ENCODE data around the gene SLF2.
A peak's percentile ranks its signal among the peaks of the same experiment; 100 is the strongest.

Gene SLF2

DNA sequence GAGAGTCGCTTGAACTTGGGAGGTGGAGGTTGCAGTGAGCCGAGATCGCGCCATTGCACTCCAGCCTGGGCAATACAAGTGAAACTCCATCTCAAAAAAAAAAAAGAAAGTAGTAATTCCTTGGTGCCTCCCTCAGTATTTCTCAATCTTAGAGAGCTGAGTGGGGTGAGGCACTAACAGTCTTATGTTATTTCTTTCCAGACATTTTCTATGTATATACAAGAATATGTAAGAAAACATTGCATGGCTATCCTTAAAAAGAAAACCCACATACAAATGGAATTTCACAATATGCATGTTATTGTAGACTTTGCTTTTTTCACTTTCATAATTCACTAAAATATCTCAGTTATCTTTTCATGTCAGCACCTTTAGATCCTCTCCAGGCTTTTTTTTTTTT, 13.6 kb upstream of the SLF2 start:
- Mint-ChIP-seq H3K4me3 (no peak overlapping the region), H3K9me3 (no peaks in the 10 kb centered on the region), H3K27ac (no peak overlapping the region), H3K27me3 (peaks cover 13% of the 10 kb centered on the region), H3K36me3 (no peaks in the 10 kb centered on the region), H3K4me1 (peaks cover 12% of the 10 kb centered on the region)
- ATAC-seq (ENCODE audit: low read depth): no peak
- no peak for DNase-seq (ENCODE audit: low spot score in 2 of 2)

DNA sequence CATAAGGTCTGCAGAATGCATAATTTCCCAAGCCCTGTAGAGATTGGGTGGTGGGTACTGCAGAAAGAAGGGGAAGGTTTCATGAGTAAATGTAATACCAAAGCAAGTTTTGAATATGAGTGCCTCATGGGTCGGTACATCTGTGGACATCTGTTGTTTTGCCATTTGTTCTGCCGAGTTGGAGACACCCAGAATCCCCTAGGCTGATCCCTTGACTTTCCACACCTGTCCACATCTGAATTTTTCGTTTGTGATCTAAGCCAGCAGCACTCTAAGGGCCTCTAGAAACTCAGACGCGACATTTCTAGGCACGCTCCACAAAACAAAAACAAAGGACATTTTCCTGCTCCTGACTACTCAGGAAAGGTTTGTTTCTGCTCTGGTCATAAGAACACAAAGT, 11.7 kb upstream of the SLF2 start:
- no peak overlapping the region for H3K27ac Mint-ChIP-seq
- DNase-seq (ENCODE audit: low spot score in 2 of 2) (no peak), ATAC-seq (ENCODE audit: low read depth) (no peak)
- H3K4me3 Mint-ChIP-seq: no peak overlapping the region
- H3K9me3 Mint-ChIP-seq: no peaks in the 10 kb centered on the region
- no peaks in the 10 kb centered on the region for H3K36me3 Mint-ChIP-seq
- peaks cover 15% of the 10 kb centered on the region for H3K27me3 Mint-ChIP-seq
- H3K4me1 Mint-ChIP-seq: no peaks in the 10 kb centered on the region

DNA sequence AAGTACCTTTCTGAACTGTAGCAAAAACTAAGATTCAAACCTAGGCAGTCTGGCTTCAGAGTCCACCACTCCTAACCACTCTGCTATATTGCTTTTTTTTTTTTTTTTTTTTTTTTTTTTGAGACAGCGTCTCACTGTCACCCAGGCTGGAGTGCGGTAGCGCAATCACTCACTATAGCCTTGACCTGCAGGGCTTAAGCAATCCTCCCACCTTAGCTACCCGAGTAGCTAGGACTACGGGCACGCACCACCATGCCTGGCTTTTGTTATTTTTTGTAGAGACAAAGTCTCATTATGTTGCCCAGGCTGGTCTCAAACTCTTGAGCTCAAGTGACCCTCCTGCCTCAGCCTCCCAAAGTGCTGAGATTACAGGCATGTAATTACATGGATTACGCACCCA, 10.1 kb upstream of the SLF2 start:
- Mint-ChIP-seq H3K4me1 (no peaks in the 10 kb centered on the region), H3K27ac (no peak overlapping the region), H3K9me3 (no peaks in the 10 kb centered on the region), H3K27me3 (peaks cover 15% of the 10 kb centered on the region), H3K36me3 (no peaks in the 10 kb centered on the region), H3K4me3 (no peak overlapping the region)
- ATAC-seq (ENCODE audit: low read depth) (no peak), DNase-seq (ENCODE audit: low spot score in 2 of 2) (no peak)

DNA sequence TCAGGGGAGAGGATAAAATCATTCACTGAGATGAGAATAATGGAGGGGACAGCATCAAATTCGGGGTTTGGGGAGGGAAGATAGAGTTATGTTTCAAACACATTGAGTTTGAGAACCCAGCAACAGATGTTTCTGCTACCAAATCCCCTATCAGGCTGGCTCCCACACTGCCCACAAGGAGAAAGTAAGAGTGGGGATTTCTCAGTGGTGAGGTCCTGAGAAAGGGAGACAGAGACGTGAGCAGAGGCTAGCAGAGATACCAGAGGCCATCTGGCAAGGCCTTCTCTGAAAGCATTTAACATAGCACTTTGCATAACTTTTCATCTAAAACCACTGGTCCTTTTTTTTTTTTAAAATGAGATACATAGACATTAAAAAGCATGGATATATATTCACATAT, 7.8 kb upstream of the SLF2 start:
- no peaks in the 10 kb centered on the region for H3K36me3 Mint-ChIP-seq

DNA sequence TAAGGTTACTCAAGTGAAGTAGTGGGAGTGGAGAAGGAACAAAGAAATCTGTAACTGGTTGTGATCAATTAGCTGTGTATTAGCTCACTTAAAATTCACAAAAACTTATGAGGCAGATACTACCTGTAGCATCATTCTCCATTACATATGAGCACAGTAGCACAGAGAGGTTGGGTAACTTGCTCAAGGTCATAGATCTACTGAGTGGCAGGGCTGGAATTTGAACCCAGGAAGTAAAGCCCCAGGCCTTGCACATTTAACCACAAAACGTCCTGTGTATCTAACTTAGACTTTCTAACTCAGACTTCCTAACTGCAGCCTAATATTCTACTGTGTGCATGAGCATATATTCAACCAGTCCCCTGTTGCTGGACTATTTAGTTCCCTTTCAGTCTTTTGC, 5.6 kb upstream of the SLF2 start:
- Mint-ChIP-seq H3K9me3 (no peaks in the 10 kb centered on the region), H3K36me3 (no peaks in the 10 kb centered on the region), H3K4me1 (peaks cover 3% of the 10 kb centered on the region), H3K27ac (no peak overlapping the region), H3K27me3 (peaks cover 6% of the 10 kb centered on the region), H3K4me3 (no peak overlapping the region)
- DNase-seq (ENCODE audit: low spot score in 2 of 2) (no peak), ATAC-seq (ENCODE audit: low read depth) (no peak)

More for the DNA sequence above, 7.8 kb upstream of the SLF2 start:
- DNase-seq (ENCODE audit: low spot score in 2 of 2): no peak
- no peak overlapping the region for H3K27ac Mint-ChIP-seq
- H3K4me1 Mint-ChIP-seq: peaks cover 3% of the 10 kb centered on the region
- no peak overlapping the region for H3K4me3 Mint-ChIP-seq
- peaks cover 14% of the 10 kb centered on the region for H3K27me3 Mint-ChIP-seq
- no peak for ATAC-seq (ENCODE audit: low read depth)
- no peaks in the 10 kb centered on the region for H3K9me3 Mint-ChIP-seq

DNA sequence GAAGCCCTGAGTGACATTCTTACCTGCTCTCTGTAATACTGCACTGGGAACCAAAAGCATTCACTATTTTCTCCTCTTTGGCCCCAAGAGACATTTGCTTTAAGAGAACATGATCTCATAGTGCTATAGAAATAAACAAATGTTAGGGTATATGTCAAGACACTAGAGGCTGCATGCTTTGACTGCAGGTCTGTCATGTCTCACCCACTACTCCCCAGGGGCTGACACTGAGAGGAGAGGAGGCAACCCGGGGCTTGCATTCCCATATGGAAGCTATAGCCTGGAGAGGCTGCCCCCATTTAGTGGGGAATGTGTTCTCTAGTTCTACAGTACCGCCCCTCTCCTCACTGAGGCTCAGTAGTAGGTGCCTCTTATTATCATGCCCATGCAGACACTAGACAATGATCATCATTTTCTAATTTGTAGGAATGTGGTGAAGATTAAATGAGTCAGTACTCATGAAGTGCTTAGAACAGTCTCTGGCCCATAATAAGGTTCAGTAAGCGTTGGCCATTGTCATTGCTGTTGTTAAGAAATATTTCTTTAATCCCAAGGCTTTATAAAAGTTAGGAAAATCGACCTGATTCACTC, 4.9 kb upstream of the SLF2 start:
- no peaks in the 10 kb centered on the region for H3K9me3 Mint-ChIP-seq
- H3K4me3 Mint-ChIP-seq: no peak overlapping the region
- H3K27ac Mint-ChIP-seq: no peak overlapping the region
- DNase-seq (ENCODE audit: low spot score in 2 of 2) (no peak), ATAC-seq (ENCODE audit: low read depth) (no peak)
- no peaks in the 10 kb centered on the region for H3K36me3 Mint-ChIP-seq
- H3K27me3 Mint-ChIP-seq: peaks cover 6% of the 10 kb centered on the region
- peaks cover 3% of the 10 kb centered on the region for H3K4me1 Mint-ChIP-seq

DNA sequence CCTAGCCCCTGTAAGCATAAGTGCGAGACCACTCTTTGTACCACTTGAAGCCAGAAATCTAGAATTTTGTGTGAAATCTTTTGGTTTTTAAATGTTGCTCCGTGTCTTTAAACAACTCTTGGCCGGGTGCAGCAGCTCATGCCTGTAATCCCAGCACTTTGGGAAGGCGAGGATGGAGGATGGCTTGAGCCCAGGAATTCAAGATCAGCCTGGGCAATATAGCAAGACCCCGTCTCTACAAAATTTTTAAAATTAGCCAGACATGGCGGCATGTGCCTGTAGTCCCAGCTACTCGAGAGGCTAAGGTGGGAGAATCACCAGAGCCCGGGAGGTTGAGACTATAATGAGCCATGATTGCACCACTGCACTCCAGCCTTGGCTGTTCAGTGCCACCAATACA, 4.4 kb upstream of the SLF2 start:
- H3K9me3 Mint-ChIP-seq: no peaks in the 10 kb centered on the region
- DNase-seq (ENCODE audit: low spot score in 2 of 2): no peak
- no peak overlapping the region for H3K27ac Mint-ChIP-seq
- ATAC-seq (ENCODE audit: low read depth): no peak
- H3K27me3 Mint-ChIP-seq: peaks cover 3% of the 10 kb centered on the region
- H3K4me3 Mint-ChIP-seq: no peak overlapping the region
- H3K36me3 Mint-ChIP-seq: no peaks in the 10 kb centered on the region
- H3K4me1 Mint-ChIP-seq: peaks cover 5% of the 10 kb centered on the region

DNA sequence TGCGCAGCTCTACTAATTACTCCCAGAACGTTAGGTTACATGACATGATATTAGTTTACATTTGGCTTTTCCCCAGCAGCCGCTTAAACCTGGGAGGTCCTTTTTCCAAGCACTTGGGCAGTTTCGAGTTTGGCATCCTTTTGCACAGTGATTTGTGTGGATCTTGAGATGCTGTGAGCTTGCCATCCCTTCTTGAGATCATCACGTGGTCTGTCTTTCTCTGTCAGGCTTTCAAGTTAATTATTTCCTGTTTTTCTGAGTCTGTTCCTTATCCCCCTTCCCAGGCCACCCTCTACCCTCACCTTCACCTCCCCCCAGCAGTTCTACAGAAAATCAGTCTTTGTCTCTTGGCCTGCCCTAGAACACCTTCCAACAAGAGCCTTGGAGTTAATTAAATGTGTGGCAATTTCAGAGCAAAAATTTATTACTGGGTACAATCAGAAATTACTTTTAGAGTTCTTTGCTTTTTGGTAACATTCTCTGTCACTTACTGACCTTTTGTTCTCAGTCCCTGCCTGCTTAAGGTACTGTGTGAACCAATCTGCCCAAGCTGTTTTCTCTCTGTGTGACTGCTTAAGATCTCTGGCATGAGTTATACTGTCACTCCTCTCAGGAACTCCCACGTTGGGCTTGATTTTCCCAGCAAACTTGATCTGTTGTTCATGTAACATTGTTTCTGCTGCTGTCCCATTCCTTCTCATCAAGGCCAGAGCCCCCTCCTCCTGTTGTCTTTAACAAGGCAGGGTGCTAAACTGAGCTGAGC, 3.1 kb upstream of the SLF2 start:
- Mint-ChIP-seq H3K36me3 (no peaks in the 10 kb centered on the region), H3K27ac (no peak overlapping the region)

DNA sequence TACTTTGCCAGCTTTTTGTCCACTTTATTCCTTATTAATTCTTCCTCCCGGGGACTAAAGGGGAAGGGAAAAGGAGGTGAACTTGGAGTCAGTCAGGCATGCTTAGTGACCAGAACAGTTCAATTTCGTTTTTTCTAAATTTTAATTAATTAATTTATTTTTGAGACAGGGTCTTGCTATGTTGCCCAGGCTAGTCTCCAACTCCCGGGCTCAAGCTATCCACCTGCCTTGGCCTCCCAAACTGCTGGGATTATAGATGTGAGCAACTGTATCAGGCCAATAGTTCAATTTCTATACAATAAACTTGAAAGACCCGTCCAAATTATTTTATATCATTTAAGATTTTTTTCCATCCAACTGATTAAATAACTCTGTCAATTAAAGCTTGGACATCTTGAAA, 1.3 kb upstream of the SLF2 start:
- H3K4me1 Mint-ChIP-seq: peaks cover 15% of the 10 kb centered on the region
- DNase-seq (ENCODE audit: low spot score in 2 of 2) (no peak), ATAC-seq (ENCODE audit: low read depth) (no peak)
- H3K4me3 Mint-ChIP-seq: no peak overlapping the region
- no peak overlapping the region for H3K27ac Mint-ChIP-seq
- H3K27me3 Mint-ChIP-seq: no peaks in the 10 kb centered on the region
- H3K9me3 Mint-ChIP-seq: no peaks in the 10 kb centered on the region
- H3K36me3 Mint-ChIP-seq: peaks cover under 1% of the 10 kb centered on the region

More for the DNA sequence above, 3.1 kb upstream of the SLF2 start:
- H3K27me3 Mint-ChIP-seq: peaks cover 1% of the 10 kb centered on the region
- H3K4me1 Mint-ChIP-seq: peaks cover 11% of the 10 kb centered on the region
- DNase-seq (ENCODE audit: low spot score in 2 of 2) (no peak), ATAC-seq (ENCODE audit: low read depth) (no peak)
- no peak overlapping the region for H3K4me3 Mint-ChIP-seq
- no peaks in the 10 kb centered on the region for H3K9me3 Mint-ChIP-seq

DNA sequence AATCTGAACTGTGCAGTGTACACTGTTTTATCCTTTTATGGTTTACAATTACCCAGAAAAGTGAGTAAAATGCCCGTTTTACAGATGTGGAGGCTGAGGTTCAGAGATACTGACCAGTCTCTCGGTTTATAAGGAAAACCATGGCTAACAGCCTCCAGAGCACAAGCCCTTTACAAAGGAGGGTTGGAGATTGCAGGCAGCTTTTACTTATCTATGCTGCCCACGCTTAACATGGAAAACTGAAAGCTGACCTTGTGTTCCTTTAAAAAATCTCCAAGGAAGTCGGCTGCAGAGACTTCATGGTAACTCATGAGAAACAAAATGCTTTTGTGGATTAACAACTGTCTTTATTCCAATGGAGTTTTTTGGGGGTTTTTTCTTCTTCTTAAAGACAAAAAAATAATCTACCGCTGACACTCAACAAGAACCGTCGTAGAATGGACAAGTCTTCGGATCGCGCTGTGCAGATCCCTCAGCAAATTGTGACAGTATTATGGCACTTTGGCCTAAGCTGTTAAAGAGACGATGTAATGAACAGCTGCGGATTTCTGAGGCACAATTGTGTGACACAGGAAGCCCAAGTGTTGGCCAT, 654 bp upstream of the SLF2 start:
- no peaks in the 10 kb centered on the region for H3K27me3 Mint-ChIP-seq
- DNase-seq (ENCODE audit: low spot score in 2 of 2) (no peak), ATAC-seq (ENCODE audit: low read depth) (peak; percentile 27)
- no peaks in the 10 kb centered on the region for H3K9me3 Mint-ChIP-seq
- H3K27ac Mint-ChIP-seq: peak overlapping the region; percentile 91
- H3K36me3 Mint-ChIP-seq: peaks cover 6% of the 10 kb centered on the region
- peaks cover 20% of the 10 kb centered on the region for H3K4me1 Mint-ChIP-seq
- peak overlapping the region; percentile 98 for H3K4me3 Mint-ChIP-seq

DNA sequence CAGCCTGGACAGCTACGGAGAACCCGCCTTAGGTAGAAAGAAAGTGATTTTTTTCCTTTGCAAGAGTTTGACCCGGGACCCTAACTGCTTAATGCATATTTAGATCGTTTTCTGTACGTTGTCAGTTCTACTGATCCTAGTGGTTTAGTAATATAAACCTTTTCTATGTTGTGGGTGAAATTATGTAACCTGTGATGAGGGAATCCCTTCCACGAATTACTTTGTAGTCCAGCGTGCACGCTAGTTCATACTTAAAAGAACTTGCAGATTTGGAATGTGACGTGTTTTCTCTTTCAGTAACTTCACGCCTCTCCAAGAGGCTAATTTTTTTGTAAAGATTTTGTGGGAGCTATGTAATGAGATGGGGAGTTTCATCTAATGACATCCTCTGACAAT, 705 bp downstream of the SLF2 start:
- no peaks in the 10 kb centered on the region for H3K9me3 Mint-ChIP-seq
- H3K36me3 Mint-ChIP-seq: peaks cover 6% of the 10 kb centered on the region
- peaks cover 20% of the 10 kb centered on the region for H3K4me1 Mint-ChIP-seq
- H3K4me3 Mint-ChIP-seq: peak overlapping the region; percentile 98
- peak overlapping the region; percentile 91 for H3K27ac Mint-ChIP-seq
- ATAC-seq (ENCODE audit: low read depth): no peak
- no peak for DNase-seq (ENCODE audit: low spot score in 2 of 2)
- H3K27me3 Mint-ChIP-seq: no peaks in the 10 kb centered on the region

DNA sequence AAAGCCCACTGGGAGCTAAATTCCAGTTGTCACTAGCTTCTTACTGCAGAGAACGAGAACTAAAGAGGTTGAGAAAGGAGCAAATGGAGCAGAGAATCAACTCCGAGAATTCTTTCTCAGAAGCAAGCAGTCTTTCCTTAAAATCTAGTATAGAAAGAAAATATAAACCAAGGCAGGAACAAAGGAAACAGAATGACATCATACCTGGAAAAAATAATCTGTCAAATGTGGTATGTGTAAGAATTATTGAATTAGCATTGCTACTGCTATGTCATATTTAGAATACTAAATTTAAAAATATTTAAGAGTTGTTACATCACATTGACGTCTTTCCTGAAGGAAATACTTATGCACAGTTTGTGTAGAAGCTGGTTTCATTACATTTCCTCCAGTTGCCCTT, 4.3 kb downstream of the SLF2 start:
- no peak overlapping the region for H3K4me3 Mint-ChIP-seq
- H3K36me3 Mint-ChIP-seq: peaks cover 10% of the 10 kb centered on the region
- H3K27ac Mint-ChIP-seq: peak overlapping the region; percentile 19

DNA sequence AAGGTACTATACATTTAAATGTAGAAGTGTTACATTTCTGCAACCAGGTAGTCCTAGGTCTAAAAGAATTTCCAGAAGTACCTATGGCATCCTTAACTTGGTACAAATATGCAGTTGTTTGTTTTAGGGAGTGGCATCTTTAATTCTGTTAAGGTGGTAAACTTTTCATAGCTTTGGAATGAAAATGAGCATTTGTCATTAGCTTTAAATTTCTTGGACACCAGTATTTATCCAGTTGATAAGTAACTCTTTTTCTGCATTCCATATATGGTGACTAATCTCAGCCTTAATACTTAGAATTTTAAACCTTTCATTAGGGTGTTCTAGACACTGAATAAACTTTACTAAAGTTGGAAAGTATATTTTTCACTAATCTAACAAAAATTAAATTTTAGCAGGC, 10.8 kb downstream of the SLF2 start:
- no peak for ATAC-seq (ENCODE audit: low read depth)
- Mint-ChIP-seq H3K4me1 (peaks cover 2% of the 10 kb centered on the region), H3K4me3 (no peak overlapping the region), H3K27me3 (no peaks in the 10 kb centered on the region), H3K36me3 (peaks cover 27% of the 10 kb centered on the region), H3K9me3 (no peaks in the 10 kb centered on the region), H3K27ac (no peak overlapping the region)
- DNase-seq (ENCODE audit: low spot score in 2 of 2): no peak

More for the DNA sequence above, 4.3 kb downstream of the SLF2 start:
- ATAC-seq (ENCODE audit: low read depth) (no peak), DNase-seq (ENCODE audit: low spot score in 2 of 2) (no peak)
- H3K4me1 Mint-ChIP-seq: peaks cover 17% of the 10 kb centered on the region
- H3K27me3 Mint-ChIP-seq: no peaks in the 10 kb centered on the region
- H3K9me3 Mint-ChIP-seq: no peaks in the 10 kb centered on the region

DNA sequence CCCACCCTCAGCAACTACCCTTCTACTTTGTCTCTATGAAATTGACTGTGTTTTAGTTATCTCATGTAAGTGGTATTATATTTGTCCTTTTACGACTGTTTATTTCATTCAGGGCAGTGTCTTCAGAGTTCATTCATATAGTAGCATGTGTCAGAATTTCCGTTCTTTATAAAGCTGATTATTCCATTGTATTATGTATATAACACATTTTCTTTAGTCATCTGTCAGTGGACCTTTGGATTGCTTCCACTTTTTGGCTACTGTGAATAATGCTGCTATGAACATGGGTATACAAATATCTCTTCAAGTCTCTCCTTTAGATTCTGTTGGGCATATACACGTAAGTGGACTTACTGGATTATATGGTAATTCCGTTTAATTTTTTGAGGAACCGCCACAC, 14.5 kb downstream of the SLF2 start:
- H3K4me3 Mint-ChIP-seq: no peak overlapping the region
- no peaks in the 10 kb centered on the region for H3K9me3 Mint-ChIP-seq
- peaks cover 29% of the 10 kb centered on the region for H3K36me3 Mint-ChIP-seq
- H3K4me1 Mint-ChIP-seq: peaks cover 2% of the 10 kb centered on the region
- no peak overlapping the region for H3K27ac Mint-ChIP-seq
- DNase-seq (ENCODE audit: low spot score in 2 of 2): no peak
- no peaks in the 10 kb centered on the region for H3K27me3 Mint-ChIP-seq
- no peak for ATAC-seq (ENCODE audit: low read depth)

All from memory B cell (primary cell).